Measurements from ENCODE around the gene AKAP7. TPM values are rescaled to one million over a fixed set of nuclear protein-coding genes. Genes with fewer than 3 reads are reported as not detected.
"Not testable (repeated sequence)": the region's sequence is repeated elsewhere in the genome, so short reads cannot be mapped to it uniquely, and the experiment has no call there.

The AKAP7 gene
- total RNA-seq, 1 donor from 2014 or later: 8.4 TPM

- DNase-seq (ENCODE audit: low spot score) (no peak), ATAC-seq (no peak)
Measured at GRCh38 chr6:131286469-131287040, 151.3 kb downstream of the AKAP7 start.

GRCh38 chr6:131288214-131288613, 152.9 kb downstream of the AKAP7 start:
- DNase-seq (ENCODE audit: low spot score) (no peak), ATAC-seq (no peak)

- ATAC-seq (no peak), DNase-seq (ENCODE audit: low spot score) (no peak)
Measured at GRCh38 chr6:131290955-131291354, 155.7 kb downstream of the AKAP7 start.

- ATAC-seq (no peak), DNase-seq (ENCODE audit: low spot score) (no peak)
Measured at GRCh38 chr6:131292145-131292938, 157.1 kb downstream of the AKAP7 start.

- ATAC-seq: no peak
Measured at GRCh38 chr6:131293472-131293911, 158.2 kb downstream of the AKAP7 start.

GRCh38 chr6:131295081-131295480, 159.8 kb downstream of the AKAP7 start:
- DNase-seq (ENCODE audit: low spot score) (no peak), ATAC-seq (no peak)

More at GRCh38 chr6:131293472-131293911, 158.2 kb downstream of the AKAP7 start:
- no peak for DNase-seq (ENCODE audit: low spot score)

GRCh38 chr6:131300826-131301225, 165.6 kb downstream of the AKAP7 start:
- ATAC-seq; DNase-seq (ENCODE audit: low spot score): not testable (repeated sequence)

GRCh38 chr6:131303338-131303930, 168.2 kb downstream of the AKAP7 start:
- ATAC-seq (no peak), DNase-seq (ENCODE audit: low spot score) (no peak)

GRCh38 chr6:131305037-131305850, 170.0 kb downstream of the AKAP7 start:
- ATAC-seq (no peak), DNase-seq (ENCODE audit: low spot score) (no peak)

GRCh38 chr6:131309437-131309836, 174.2 kb downstream of the AKAP7 start:
- DNase-seq (ENCODE audit: low spot score) (no peak), ATAC-seq (no peak)

GRCh38 chr6:131314838-131315237, 179.6 kb downstream of the AKAP7 start:
- DNase-seq (ENCODE audit: low spot score) (no peak), ATAC-seq (no peak)

- no peak for DNase-seq (ENCODE audit: low spot score)
- ATAC-seq: no peak
Measured at GRCh38 chr6:131316654-131317053, 181.4 kb downstream of the AKAP7 start.

GRCh38 chr6:131317516-131317915, 182.2 kb downstream of the AKAP7 start:
- DNase-seq (ENCODE audit: low spot score) (no peak), ATAC-seq (no peak)

- no peak for ATAC-seq
- DNase-seq (ENCODE audit: low spot score): no peak
Measured at GRCh38 chr6:131321589-131321988, 186.3 kb downstream of the AKAP7 start.

- ATAC-seq: no peak
Measured at GRCh38 chr6:131322125-131322524, 186.9 kb downstream of the AKAP7 start.

GRCh38 chr6:131325669-131326068, 190.4 kb downstream of the AKAP7 start:
- not testable (repeated sequence) for ATAC-seq; DNase-seq (ENCODE audit: low spot score)

More at GRCh38 chr6:131322125-131322524, 186.9 kb downstream of the AKAP7 start:
- no peak for DNase-seq (ENCODE audit: low spot score)

GRCh38 chr6:131328727-131329126, 193.5 kb downstream of the AKAP7 start:
- ATAC-seq; DNase-seq (ENCODE audit: low spot score): not testable (repeated sequence)

GRCh38 chr6:131331151-131331550, 195.9 kb downstream of the AKAP7 start:
- no peak for ATAC-seq

GRCh38 chr6:131331873-131332781, 196.9 kb downstream of the AKAP7 start:
- no peak for DNase-seq (ENCODE audit: low spot score)

More at GRCh38 chr6:131331151-131331550, 195.9 kb downstream of the AKAP7 start:
- DNase-seq (ENCODE audit: low spot score): no peak

More at GRCh38 chr6:131331873-131332781, 196.9 kb downstream of the AKAP7 start:
- ATAC-seq: no peak

Data from left lobe of liver (tissue), 2 donors.